Left renal cortex interstitium (tissue), 4 donors: Measurements from ENCODE around the gene PDGFC. TPM values are rescaled to one million over a fixed set of nuclear protein-coding genes. Genes with fewer than 3 reads are reported as not detected.
"Not testable (repeated sequence)": the region's sequence is repeated elsewhere in the genome, so short reads cannot be mapped to it uniquely, and the experiment has no call there.

Source experiments
- DNase-seq, 4 donors: peaks; one replicate each; pipeline ENCODE4 v3.0.0-alpha.2; 2013; ENCODE audit warnings: low read depth in 4 of 4, low spot score in 2 of 4, missing footprints in 1 of 4
- polyA plus RNA-seq, 4 donors: library from polyadenylated mRNA; unstranded; fragments of 120-200 nt; gene quantifications; one replicate each; pipeline ENCODE4 v1.2.1, GENCODE V29; 2013; ENCODE audit not compliant: insufficient read length in 4 of 4

The PDGFC gene
- polyA plus RNA-seq, 4 donors: 63.3 to 81.1 (median 70.3) TPM

GRCh38 chr4:156923525-156923924 lies 48.1 kb downstream of the PDGFC start:
- DNase-seq: no peak

- no peak for DNase-seq
Measured at GRCh38 chr4:156915221-156915620, 56.4 kb downstream of the PDGFC start.

- no peak for DNase-seq
Measured at GRCh38 chr4:156913234-156913633, 58.4 kb downstream of the PDGFC start.

GRCh38 chr4:156909010-156909409 lies 62.6 kb downstream of the PDGFC start:
- DNase-seq: no peak

- DNase-seq: no peak
Measured at GRCh38 chr4:156906325-156906724, 65.3 kb downstream of the PDGFC start.

- no peak for DNase-seq
Measured at GRCh38 chr4:156901871-156902270, 69.7 kb downstream of the PDGFC start.

GRCh38 chr4:156898373-156899117 lies 73.1 kb downstream of the PDGFC start:
- no peak for DNase-seq

- no peak for DNase-seq
Measured at GRCh38 chr4:156896527-156896926, 75.1 kb downstream of the PDGFC start.

GRCh38 chr4:156894234-156894633 lies 77.4 kb downstream of the PDGFC start:
- no peak for DNase-seq

- DNase-seq: no peak
Measured at GRCh38 chr4:156892805-156893204, 78.8 kb downstream of the PDGFC start.

- DNase-seq: no peak
Measured at GRCh38 chr4:156889616-156890594, 81.7 kb downstream of the PDGFC start.

- no peak for DNase-seq
Measured at GRCh38 chr4:156888762-156889161, 82.8 kb downstream of the PDGFC start.

GRCh38 chr4:156886481-156886880 lies 85.1 kb downstream of the PDGFC start:
- DNase-seq: no peak

GRCh38 chr4:156885374-156885773 lies 86.2 kb downstream of the PDGFC start:
- DNase-seq: no peak

- DNase-seq: no peak
Measured at GRCh38 chr4:156884183-156884582, 87.4 kb downstream of the PDGFC start.

- no peak for DNase-seq
Measured at GRCh38 chr4:156875704-156876103, 95.9 kb downstream of the PDGFC start.

GRCh38 chr4:156875055-156875454 lies 96.5 kb downstream of the PDGFC start:
- no peak for DNase-seq

- no peak for DNase-seq
Measured at GRCh38 chr4:156873799-156874198, 97.8 kb downstream of the PDGFC start.

- no peak for DNase-seq
Measured at GRCh38 chr4:156870861-156871260, 100.7 kb downstream of the PDGFC start.

GRCh38 chr4:156870131-156870530 lies 101.5 kb downstream of the PDGFC start:
- DNase-seq: no peak

GRCh38 chr4:156866088-156866487 lies 105.5 kb downstream of the PDGFC start:
- not testable (repeated sequence) for DNase-seq

- DNase-seq: no peak
Measured at GRCh38 chr4:156865451-156865850, 106.1 kb downstream of the PDGFC start.
